Measurements from ENCODE around the gene CASQ1.

CASQ1 gene

GRCh38 chr1:160189649-160190625 lies at the start of gene CASQ1:
TSS of gene CASQ1 (plus strand) at chr1:160190575. CDS start at chr1:160190752, 177 bp downstream.
- DNase-seq (ENCODE audit: low read depth in 2 of 2): no peak

GRCh38 chr1:160143695-160144094 lies 46.7 kb upstream of the CASQ1 start:
- no peak for DNase-seq (ENCODE audit: low read depth in 2 of 2)

DNA sequence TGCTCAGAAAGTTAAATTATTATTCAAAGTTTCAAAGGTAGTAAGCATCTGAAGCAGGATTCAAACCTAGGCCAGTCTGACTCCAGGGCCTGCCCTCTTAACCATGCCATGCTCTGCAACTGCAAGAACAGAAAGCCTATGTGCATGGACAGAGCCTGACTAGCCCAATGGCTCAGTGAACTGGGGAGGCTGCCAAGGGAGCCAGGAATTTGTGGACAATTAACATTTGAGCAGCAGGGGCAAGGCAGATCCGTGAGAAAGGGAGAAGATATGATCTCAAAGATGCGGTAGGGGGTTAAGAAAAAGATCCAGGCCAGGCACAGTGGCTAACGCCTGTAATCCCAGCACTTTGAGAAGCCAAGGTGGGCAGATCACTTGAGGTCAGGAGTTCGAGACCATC lies 45.5 kb upstream of the CASQ1 start:
- DNase-seq (ENCODE audit: low read depth in 2 of 2): no peak

GRCh38 chr1:160146107-160146506 lies 44.3 kb upstream of the CASQ1 start:
- DNase-seq (ENCODE audit: low read depth in 2 of 2): no peak

DNA sequence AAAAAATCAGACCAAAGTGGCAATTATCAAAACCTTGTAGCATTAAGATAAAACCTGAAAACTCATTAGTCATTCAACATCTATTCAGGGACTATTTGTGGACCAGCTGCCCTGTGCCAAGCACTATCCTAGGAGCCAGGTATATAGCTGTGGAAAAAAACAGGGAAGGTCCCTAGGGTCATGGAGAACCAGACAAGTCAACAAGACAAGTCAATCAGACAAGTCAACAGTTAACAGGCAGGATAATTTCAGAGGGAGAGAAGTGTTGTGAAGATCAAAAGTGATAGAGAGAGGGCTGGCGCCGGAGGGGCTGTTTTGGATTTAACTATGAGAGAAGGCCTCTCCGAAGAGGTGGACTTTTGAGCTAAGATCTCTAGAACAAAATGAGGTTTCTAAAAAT lies 42.3 kb upstream of the CASQ1 start:
- DNase-seq (ENCODE audit: low read depth in 2 of 2): no peak

DNA sequence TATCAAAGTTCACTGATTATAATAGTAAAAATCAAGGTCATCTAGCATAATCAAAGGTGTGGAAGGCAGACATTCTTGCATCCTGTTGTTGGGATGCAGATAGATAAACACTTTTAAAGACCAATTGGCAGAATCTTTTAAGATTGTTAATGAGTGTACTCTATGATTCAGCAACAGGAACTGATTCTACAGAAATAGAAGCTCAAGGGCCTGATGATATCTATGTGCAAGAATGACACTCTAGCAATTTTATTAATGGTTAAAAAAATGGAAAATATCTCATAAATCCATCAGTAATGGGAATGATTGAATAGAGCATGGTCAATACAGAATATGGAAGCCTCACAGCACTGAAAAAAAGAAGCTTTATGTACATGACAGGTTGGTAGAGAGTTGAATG lies 41.1 kb upstream of the CASQ1 start:
- no peak for DNase-seq (ENCODE audit: low read depth in 2 of 2)

DNA sequence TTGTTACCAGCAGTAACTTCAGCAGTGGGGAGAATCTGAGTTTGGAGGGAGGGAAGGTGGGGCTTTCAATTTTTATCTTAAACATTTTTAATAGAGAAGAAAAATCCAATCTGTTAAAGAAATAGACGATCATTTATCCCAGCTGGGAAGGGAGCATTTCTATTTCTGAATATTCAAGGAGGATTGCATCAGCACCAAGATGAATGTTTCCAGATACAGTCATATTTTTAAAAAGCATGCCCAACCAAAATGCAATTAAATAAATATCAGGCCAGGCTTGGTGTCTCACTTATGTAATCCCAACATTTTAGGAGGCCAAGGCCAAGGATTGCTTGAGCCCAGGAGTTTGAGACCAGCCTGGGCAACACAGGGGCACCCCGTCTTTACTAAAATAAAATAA lies 40.7 kb upstream of the CASQ1 start:
- DNase-seq (ENCODE audit: low read depth in 2 of 2): no peak

DNA sequence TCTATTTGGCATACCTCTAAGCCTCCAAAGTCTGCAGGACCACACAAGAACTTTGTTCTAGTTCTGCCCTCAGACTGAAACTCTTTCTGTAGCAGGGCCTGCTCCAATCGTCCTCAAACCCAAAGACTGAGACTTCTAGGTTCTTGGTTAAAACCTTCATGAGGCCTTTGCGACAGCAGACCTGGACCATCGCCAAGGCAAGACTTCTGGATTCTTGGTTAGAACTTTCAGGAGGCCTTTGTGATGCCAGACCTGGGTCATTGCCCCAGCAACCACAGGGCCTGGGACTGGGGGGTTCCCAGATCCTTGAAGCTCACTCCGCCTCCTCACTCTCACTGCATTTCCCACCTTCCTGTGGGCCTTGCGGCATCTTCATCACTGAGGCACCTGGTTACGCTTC lies 39.1 kb upstream of the CASQ1 start, which contains the start of gene ATP1A4:
Gene ATP1A4, plus strand, starts transcription at position 301 of the 400 bp plus-strand sequence. CDS start 438 bp downstream, outside the sequence.
- DNase-seq (ENCODE audit: low read depth in 2 of 2): no peak

DNA sequence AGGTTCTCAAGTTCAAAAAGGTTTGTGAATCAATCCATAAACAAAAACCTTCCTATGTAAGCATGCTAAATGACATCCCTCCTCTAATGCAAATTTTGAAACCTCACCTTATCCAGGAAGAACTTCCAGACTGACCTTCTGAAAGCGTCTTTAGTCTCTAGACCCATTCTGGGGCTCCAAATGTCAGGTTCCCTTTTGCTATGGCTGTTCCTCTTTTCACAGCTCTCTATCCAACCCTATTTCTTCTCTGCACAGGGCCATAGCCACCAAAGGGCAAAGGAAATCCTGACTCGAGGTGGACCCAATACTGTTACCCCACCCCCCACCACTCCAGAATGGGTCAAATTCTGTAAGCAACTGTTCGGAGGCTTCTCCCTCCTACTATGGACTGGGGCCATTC lies 35.6 kb upstream of the CASQ1 start:
- no peak for DNase-seq (ENCODE audit: low read depth in 2 of 2)

- no peak for DNase-seq (ENCODE audit: low read depth in 2 of 2)
Measured at GRCh38 chr1:160156361-160156760, 34.0 kb upstream of the CASQ1 start.

GRCh38 chr1:160157174-160157573 lies 33.2 kb upstream of the CASQ1 start:
- no peak for DNase-seq (ENCODE audit: low read depth in 2 of 2)

GRCh38 chr1:160158031-160158430 lies 32.3 kb upstream of the CASQ1 start:
- no peak for DNase-seq (ENCODE audit: low read depth in 2 of 2)

DNA sequence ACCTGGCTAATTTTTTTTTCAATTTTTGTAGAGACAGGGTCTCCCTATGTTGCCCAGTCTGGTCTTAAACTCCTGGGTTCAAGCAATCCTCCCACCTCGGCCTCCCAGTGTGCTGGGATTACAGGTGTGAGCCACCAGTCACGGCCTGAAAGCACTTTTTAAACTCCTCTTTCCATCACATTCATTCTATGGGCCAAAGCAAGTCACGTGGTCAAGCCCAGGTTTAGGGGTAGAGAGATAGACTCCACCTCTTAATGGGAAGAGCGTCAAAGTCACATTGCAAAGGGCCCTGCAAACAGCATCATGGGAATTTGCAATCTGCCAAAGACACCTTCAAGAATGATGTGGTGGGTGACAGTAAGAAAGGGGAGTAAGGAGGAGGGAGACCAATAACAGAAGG lies 31.8 kb upstream of the CASQ1 start:
- no peak for DNase-seq (ENCODE audit: low read depth in 2 of 2)

DNA sequence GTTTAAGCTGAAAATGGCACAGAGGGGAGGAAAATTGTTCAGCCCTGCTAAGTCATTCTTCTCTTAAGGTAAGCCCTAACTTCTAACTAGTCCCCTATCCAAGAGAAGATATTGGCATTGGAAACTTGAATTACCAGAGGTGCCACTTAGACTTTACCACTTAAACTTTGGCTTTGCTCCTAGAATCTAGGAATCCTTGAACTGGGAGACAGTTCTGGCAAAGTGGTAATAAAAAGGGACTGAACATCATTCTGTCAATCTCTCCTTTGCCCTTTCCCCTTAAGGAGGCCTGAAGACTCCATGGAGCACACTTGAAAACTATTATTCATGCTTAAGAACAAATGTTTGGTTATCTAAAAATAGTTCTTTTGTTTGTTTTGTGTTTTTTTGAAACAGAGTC lies 30.5 kb upstream of the CASQ1 start:
- DNase-seq (ENCODE audit: low read depth in 2 of 2): no peak

DNA sequence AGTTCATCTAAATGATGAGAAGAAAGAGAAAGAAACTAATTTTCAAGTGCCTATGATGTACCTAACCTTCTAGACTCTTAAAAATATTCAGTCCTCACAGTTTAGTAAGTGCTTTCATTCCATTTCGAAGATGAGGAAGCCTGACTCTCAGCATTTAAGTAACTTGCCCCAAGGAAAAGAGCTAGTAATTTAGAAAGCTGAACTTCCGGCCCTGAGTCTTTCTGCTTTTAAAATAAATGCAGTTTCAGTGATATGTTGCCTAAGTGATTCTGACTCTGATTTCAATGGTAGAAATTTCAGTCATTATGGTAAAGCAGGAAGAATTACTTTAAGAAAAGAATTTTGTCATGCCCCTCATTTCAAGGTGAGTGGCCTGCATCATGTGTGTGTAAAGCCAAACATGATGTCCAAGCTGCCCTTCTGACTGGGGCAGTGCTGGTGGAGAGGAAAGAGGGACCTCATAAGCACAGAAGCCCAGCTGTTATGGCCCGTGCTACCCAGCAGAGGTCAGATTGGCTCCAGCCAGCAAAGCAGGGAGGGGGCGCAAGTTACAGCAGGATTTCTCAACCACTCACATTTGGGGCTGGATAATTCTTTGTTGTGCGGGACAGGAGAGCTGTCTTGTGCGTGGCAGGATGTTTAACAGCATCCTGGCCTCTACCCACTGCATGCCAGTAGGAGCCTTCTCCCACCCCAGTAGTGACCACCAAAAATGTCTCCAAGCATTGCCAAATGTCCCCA lies 28.2 kb upstream of the CASQ1 start:
- no peak for DNase-seq (ENCODE audit: low read depth in 2 of 2)

- no peak for DNase-seq (ENCODE audit: low read depth in 2 of 2)
Measured at GRCh38 chr1:160162931-160163330, 27.4 kb upstream of the CASQ1 start.

- DNase-seq (ENCODE audit: low read depth in 2 of 2): no peak
Measured at GRCh38 chr1:160163615-160164014, 26.8 kb upstream of the CASQ1 start.

GRCh38 chr1:160164121-160164520 lies 26.3 kb upstream of the CASQ1 start:
- DNase-seq (ENCODE audit: low read depth in 2 of 2): no peak

GRCh38 chr1:160166166-160166868 lies 24.1 kb upstream of the CASQ1 start:
- DNase-seq (ENCODE audit: low read depth in 2 of 2): no peak

- DNase-seq (ENCODE audit: low read depth in 2 of 2): no peak
Measured at GRCh38 chr1:160167056-160167455, 23.3 kb upstream of the CASQ1 start.

DNA sequence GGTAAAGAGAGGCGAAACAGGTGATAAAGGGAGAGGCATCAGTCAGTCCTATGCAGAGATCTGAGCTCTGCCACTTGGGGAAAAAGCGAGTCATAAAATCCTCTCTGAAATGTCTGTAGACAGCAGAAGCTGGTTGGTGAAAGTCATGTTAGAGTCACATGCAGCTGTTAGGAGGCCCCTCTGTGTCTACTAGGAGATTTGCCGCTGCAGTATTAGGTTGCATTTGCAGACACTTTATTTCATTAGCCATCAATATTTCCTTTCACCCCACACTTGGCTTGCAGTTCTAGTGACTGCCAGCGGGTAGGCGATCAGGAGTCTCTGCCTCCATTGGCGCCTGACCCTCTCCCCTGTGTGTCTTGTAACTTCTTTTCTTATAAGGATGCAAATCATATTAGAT lies 22.8 kb upstream of the CASQ1 start:
- no peak for DNase-seq (ENCODE audit: low read depth in 2 of 2)

DNA sequence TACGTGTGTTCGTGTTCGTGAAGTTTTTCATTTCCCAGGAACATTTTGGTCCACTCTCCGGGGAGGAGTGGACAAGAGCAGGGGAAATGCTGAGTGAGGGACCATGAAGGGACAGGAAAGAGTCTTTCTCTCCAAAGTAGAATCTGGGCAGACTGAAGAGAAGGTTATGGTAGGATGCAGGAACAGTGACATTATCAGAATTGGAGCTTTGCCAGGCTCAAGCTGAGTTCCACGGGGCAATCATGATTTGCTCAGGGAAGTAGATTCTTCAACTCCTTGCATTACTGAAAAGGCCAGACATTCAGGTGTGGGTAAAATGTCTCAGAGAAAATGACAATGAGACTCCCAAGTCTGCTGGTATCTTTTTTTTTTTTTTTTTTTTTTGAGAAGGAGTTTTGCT lies 22.4 kb upstream of the CASQ1 start:
- DNase-seq (ENCODE audit: low read depth in 2 of 2): no peak

All from stimulated activated CD8-positive, alpha-beta memory T cell treated with anti-CD3 and anti-CD28 coated beads, Interleukin-15, amount 100 ng/mL, for 48 hours (primary cell).